Neuronal stem cell (in vitro differentiated cells): ENCODE measurements around the gene LRMDA.

Source experiments
- DNase-seq: peaks from one replicate; pipeline ENCODE4 v3.0.0-alpha.2; 2013; ENCODE audit warnings: low spot score
- H2AFZ ChIP-seq: one replicate; pipeline ENCODE4 v1.6.1; 2013; ENCODE audit warnings: mild to moderate bottlenecking, low read length, inconsistent platforms
- H2AK5ac ChIP-seq: 2 replicates; pipeline ENCODE4 v1.6.1; 2013; ENCODE audit warnings: low read depth, mild to moderate bottlenecking, inconsistent platforms, low read length, moderate library complexity, mixed read lengths
- H2BK120ac ChIP-seq: 2 replicates; pipeline ENCODE4 v1.6.1; 2013; ENCODE audit warnings: low read depth, mild to moderate bottlenecking, inconsistent platforms, low read length, moderate library complexity, mixed read lengths
- H2BK12ac ChIP-seq: one replicate; pipeline ENCODE4 v1.6.1; 2013; ENCODE audit warnings: low read length, inconsistent platforms
- H2BK15ac ChIP-seq: 2 replicates; pipeline ENCODE4 v1.6.1; 2013; ENCODE audit warnings: mild to moderate bottlenecking, low read length, inconsistent platforms, mixed read lengths
- H2BK5ac ChIP-seq: one replicate; pipeline ENCODE4 v1.6.1; 2013; ENCODE audit warnings: inconsistent platforms, mild to moderate bottlenecking, low read length, moderate library complexity
- H3K14ac ChIP-seq: one replicate; pipeline ENCODE4 v1.6.1; 2013; ENCODE audit warnings: low read length, inconsistent platforms
- H3K18ac ChIP-seq: 2 replicates; pipeline ENCODE4 v1.6.1; 2013; ENCODE audit warnings: low read length, inconsistent platforms
- H3K23ac ChIP-seq: 2 replicates; pipeline ENCODE4 v1.6.1; 2013; ENCODE audit warnings: low read depth, mild to moderate bottlenecking, mixed read lengths, low read length, inconsistent platforms; ENCODE audit not compliant: poor library complexity
- H3K27ac ChIP-seq: replicated peaks from 3 replicates; pipeline ENCODE4 v1.5.1; 2013; ENCODE audit warnings: low read length, inconsistent platforms
- H3K27me3 ChIP-seq, 3 experiments: 2 replicates each; pipeline ENCODE4 v1.6.1; 2013; ENCODE audit warnings: low read length in 3 of 3, mild to moderate bottlenecking in 2 of 3, inconsistent platforms in 1 of 3, low read depth in 1 of 3, mixed read lengths in 1 of 3, moderate library complexity in 1 of 3; ENCODE audit not compliant: control insufficient read depth in 3 of 3, insufficient read depth in 3 of 3
- H3K36me3 ChIP-seq, 2 donors: replicated peaks in 1 of 2; 2 replicates each; pipeline ENCODE4 v1.6.1; 2013; ENCODE audit warnings: low read length in 2 of 2; ENCODE audit not compliant: control insufficient read depth in 2 of 2, insufficient read depth in 2 of 2
- H3K4ac ChIP-seq: 2 replicates; pipeline ENCODE4 v1.6.1; 2013; ENCODE audit warnings: inconsistent platforms, mild to moderate bottlenecking, low read length, moderate library complexity
- H3K4me1 ChIP-seq, 2 donors: 1 replicate in 1 of 2; 2 replicates in 1 of 2; pipeline ENCODE4 v1.6.1; 2013; ENCODE audit warnings: low read length in 2 of 2, low read depth in 1 of 2; ENCODE audit not compliant: control insufficient read depth in 2 of 2, insufficient read depth in 1 of 2
- H3K4me2 ChIP-seq: one replicate; pipeline ENCODE4 v1.6.1; 2013; ENCODE audit warnings: mild to moderate bottlenecking, low read length, inconsistent platforms; ENCODE audit not compliant: insufficient read depth, poor library complexity, severe bottlenecking
- H3K4me3 ChIP-seq, 2 donors: 2 replicates each; pipeline ENCODE4 v1.5.1; 2013; ENCODE audit warnings: low read length in 2 of 2, mild to moderate bottlenecking in 2 of 2, inconsistent platforms in 1 of 2, moderate library complexity in 1 of 2
- H3K79me1 ChIP-seq: one replicate; pipeline ENCODE4 v1.6.1; 2013; ENCODE audit warnings: low read depth, mild to moderate bottlenecking, inconsistent platforms, low read length, moderate library complexity
- H3K9ac ChIP-seq: one replicate; pipeline ENCODE4 v1.6.1; 2013; ENCODE audit warnings: mild to moderate bottlenecking, low read depth, low read length, inconsistent platforms; ENCODE audit not compliant: poor library complexity
- H3K9me3 ChIP-seq, 2 donors: replicated peaks in 1 of 2; 2 replicates each; pipeline versions ENCODE3 to v1.6.1; 2013; ENCODE audit warnings: low read length in 2 of 2, mild to moderate bottlenecking in 2 of 2, inconsistent platforms in 1 of 2, low read depth in 1 of 2, mixed read lengths in 1 of 2, moderate library complexity in 1 of 2; ENCODE audit not compliant: control insufficient read depth in 2 of 2, insufficient read depth in 1 of 2
- H4K8ac ChIP-seq: one replicate; pipeline ENCODE4 v1.6.1; 2013; ENCODE audit warnings: low read depth, mild to moderate bottlenecking, inconsistent platforms, low read length, moderate library complexity
- H4K91ac ChIP-seq: one replicate; pipeline ENCODE4 v1.6.1; 2013; ENCODE audit warnings: low read length, low read depth, mild to moderate bottlenecking, inconsistent platforms; ENCODE audit not compliant: poor library complexity
- WGBS, 2 donors: extraction: QIAGEN DNeasy Blood & Tissue Kit; methylation state at CpG; one replicate each; pipeline ENCODE4 v1.1.7; 2013; ENCODE audit warnings: missing lambda C conversion rate in 2 of 2, mixed read lengths in 1 of 2; ENCODE audit not compliant: insufficient read length in 2 of 2, insufficient replicate concordance in 1 of 2; ENCODE audit errors: extremely low coverage in 2 of 2; 5-methylcytosine and 5-hydroxymethylcytosine counted together

The LRMDA gene

GRCh38 chr10:75774783-75775490 is 343.5 kb downstream of the LRMDA start:
- Histone ChIP-seq H4K8ac (no peak overlapping the region), H3K4me1 (peaks cover 0 to 3% of the 10 kb centered on the region in 2 donors), H3K27ac (no peak overlapping the region), H3K18ac (no peak overlapping the region), H3K4me2 (no peak overlapping the region), H3K4ac (no peak overlapping the region), H3K79me1 (no peaks in the 10 kb centered on the region), H3K9ac (no peak overlapping the region), H3K27me3 (no peaks in the 10 kb centered on the region), H2BK12ac (no peak overlapping the region), H4K91ac (no peak overlapping the region), H3K14ac (no peak overlapping the region), H2AK5ac (no peak overlapping the region), H2AFZ (no peak overlapping the region), H2BK5ac (no peak overlapping the region), H2BK120ac (no peak overlapping the region), H3K4me3 (no peak overlapping the region), H2BK15ac (no peak overlapping the region), H3K36me3 (no peaks in the 10 kb centered on the region), H3K9me3 (no peaks in the 10 kb centered on the region), H3K23ac (no peak overlapping the region)
- DNase-seq, result no peak
- WGBS, 2 donors, result no CpG with 5 or more reads among the region's 6 CpGs

DNA sequence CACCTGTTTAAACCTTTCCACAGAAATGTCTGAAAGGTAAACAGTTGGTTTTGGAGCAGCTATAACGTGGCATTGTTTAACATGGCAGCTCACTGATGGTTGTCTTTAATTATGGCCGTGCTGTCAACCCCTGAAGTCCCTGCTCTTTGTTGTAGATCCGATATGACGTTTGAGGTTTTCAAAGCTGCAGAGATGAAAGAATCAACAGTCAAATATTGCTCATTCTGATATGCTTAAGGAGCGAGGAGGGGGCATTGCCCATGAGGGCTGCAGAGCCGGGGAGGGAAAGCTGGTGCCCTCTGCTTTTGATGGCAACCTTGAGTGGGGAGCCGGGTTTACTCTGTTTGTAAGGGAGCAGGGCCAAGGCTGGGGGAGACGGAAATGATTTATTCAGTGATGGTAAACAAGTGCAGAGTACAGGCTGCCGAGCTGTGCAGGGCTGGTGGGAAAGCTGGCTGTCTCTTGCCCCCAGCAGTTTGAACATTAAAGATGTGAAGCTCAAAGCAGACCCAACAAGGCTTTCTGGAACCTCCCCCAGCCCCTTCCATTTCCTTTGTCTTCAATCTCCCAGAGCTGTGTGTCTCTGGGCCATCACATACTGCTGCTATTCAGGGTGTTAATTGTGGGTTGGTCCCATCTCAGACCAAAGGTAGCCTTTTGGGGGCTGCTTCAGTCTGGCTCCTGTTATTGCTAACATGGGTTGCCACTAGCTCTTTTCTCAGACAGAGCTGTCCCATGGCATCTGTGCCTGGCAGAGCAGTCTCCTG is 345.5 kb downstream of the LRMDA start:
- no CpG with 5 or more reads among the region's 9 CpGs for WGBS, 2 donors
- H3K4me2 ChIP-seq, result no peak overlapping the region
- no peak overlapping the region for H4K91ac ChIP-seq
- no peak overlapping the region for H3K4ac ChIP-seq
- peaks cover 0 to 3% of the 10 kb centered on the region in 2 donors for H3K4me1 ChIP-seq
- no peaks in the 10 kb centered on the region for H3K9me3 ChIP-seq
- H3K23ac ChIP-seq, result no peak overlapping the region
- no peak overlapping the region for H2BK120ac ChIP-seq
- H3K14ac ChIP-seq, result no peak overlapping the region
- H3K79me1 ChIP-seq, result no peaks in the 10 kb centered on the region
- H2BK5ac ChIP-seq, result no peak overlapping the region
- no peak overlapping the region for H3K27ac ChIP-seq
- no peak overlapping the region for H2BK12ac ChIP-seq
- DNase-seq, result no peak
- H3K36me3 ChIP-seq, result no peaks in the 10 kb centered on the region
- peak overlapping the region; percentile 25 for H2BK15ac ChIP-seq
- H2AFZ ChIP-seq, result no peak overlapping the region
- H3K27me3 ChIP-seq, result peaks cover 0 to 11% (median 0%) of the 10 kb centered on the region in 3 experiments
- no peak overlapping the region for H2AK5ac ChIP-seq
- H3K9ac ChIP-seq, result no peak overlapping the region
- no peak overlapping the region for H3K4me3 ChIP-seq
- H4K8ac ChIP-seq, result no peak overlapping the region
- peak overlapping the region; percentile 42 for H3K18ac ChIP-seq

DNA sequence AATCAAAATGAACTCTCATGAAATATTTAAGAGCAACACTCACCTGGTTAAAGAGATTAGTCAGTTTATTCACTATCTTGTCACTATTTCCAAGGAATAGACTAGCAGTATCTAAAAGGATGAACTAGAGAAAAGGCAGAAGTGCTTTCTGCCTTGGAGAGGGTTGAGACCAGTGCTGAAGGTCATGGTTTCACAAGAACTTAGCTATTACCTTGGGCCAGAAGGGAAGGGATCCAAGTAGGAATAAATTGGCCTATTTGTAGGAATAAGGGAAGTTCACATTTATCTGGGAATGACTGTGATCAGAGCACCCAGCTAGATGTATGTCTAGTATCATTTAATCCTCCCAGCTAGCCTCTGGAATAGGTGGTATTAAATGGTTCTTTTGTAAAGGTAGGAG is 347.2 kb downstream of the LRMDA start:
- H2BK12ac ChIP-seq, result no peak overlapping the region
- no peaks in the 10 kb centered on the region for H3K9me3 ChIP-seq
- H2AFZ ChIP-seq, result no peak overlapping the region
- H2BK5ac ChIP-seq, result no peak overlapping the region
- no peak overlapping the region for H3K14ac ChIP-seq
- H2BK120ac ChIP-seq, result no peak overlapping the region
- no peak for DNase-seq
- no peaks in the 10 kb centered on the region for H3K36me3 ChIP-seq
- H3K4me3 ChIP-seq, result no peak overlapping the region
- H3K27me3 ChIP-seq, result peaks cover 0 to 28% (median 0%) of the 10 kb centered on the region in 3 experiments
- H2AK5ac ChIP-seq, result no peak overlapping the region
- H3K23ac ChIP-seq, result no peak overlapping the region
- H2BK15ac ChIP-seq, result no peak overlapping the region
- no peak overlapping the region for H4K8ac ChIP-seq
- no peak overlapping the region for H3K9ac ChIP-seq
- no peaks in the 10 kb centered on the region for H3K79me1 ChIP-seq
- peaks cover 0 to 6% of the 10 kb centered on the region in 2 donors for H3K4me1 ChIP-seq
- H3K18ac ChIP-seq, result no peak overlapping the region
- no peak overlapping the region for H4K91ac ChIP-seq
- no peak overlapping the region for H3K4me2 ChIP-seq
- no peak overlapping the region for H3K27ac ChIP-seq
- no peak overlapping the region for H3K4ac ChIP-seq

DNA sequence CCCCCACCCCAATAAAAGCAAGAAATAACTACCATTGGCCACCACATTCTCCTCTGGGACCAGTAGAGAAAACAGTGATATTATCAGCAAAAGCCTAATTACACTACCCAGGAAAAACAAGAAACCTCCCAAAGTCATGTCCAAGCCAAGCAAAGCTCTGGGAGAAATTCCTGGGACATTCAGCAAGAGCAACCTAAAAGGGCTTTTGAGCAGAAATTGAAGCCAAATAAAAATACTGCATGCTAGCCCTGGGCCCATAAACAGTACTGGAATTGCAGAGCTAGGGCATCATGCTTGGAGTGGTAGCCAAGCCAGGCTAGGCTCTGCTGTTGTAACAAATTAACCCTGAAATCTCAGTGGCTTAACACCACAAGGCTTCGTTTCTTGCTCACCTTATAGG is 347.9 kb downstream of the LRMDA start:
- Histone ChIP-seq H3K18ac (no peak overlapping the region), H3K4ac (no peak overlapping the region), H3K9me3 (no peaks in the 10 kb centered on the region), H3K27ac (no peak overlapping the region), H2AK5ac (no peak overlapping the region), H3K79me1 (no peaks in the 10 kb centered on the region), H2BK120ac (no peak overlapping the region), H2BK5ac (no peak overlapping the region), H3K23ac (no peak overlapping the region), H3K4me3 (no peak overlapping the region), H3K27me3 (peaks cover 0 to 33% (median 0%) of the 10 kb centered on the region in 3 experiments), H2BK15ac (no peak overlapping the region), H2AFZ (no peak overlapping the region), H3K4me1 (peaks cover 0 to 6% of the 10 kb centered on the region in 2 donors), H3K4me2 (no peak overlapping the region), H3K9ac (no peak overlapping the region), H4K91ac (no peak overlapping the region), H2BK12ac (no peak overlapping the region), H4K8ac (no peak overlapping the region), H3K36me3 (no peaks in the 10 kb centered on the region), H3K14ac (no peak overlapping the region)
- no peak for DNase-seq
- no CpG with 5 or more reads among the region's 1 CpG for WGBS, 2 donors
